Fibroblast of mammary gland (primary cell): Measurements from ENCODE around the gene ACOXL.
A peak's percentile ranks its signal among the peaks of the same experiment; 100 is the strongest.

Source experiments
- DNase-seq: peaks from one replicate; pipeline ENCODE4 v3.0.0-alpha.2; 2010; ENCODE audit warnings: low read depth
- H3K4me3 ChIP-seq: 2 replicates; pipeline ENCODE4 v1.5.1; 2011; ENCODE audit warnings: low read depth, mild to moderate bottlenecking, low read length, moderate library complexity; ENCODE audit not compliant: control insufficient read depth
- CTCF ChIP-seq: conservative IDR thresholded peaks from 2 replicates; pipeline ENCODE4 v1.5.1; 2011; ENCODE audit warnings: low read depth, low read length, inconsistent platforms; ENCODE audit not compliant: control insufficient read depth, insufficient read depth

ACOXL gene

GRCh38 chr2:110812726-110813645, 80.6 kb downstream of the ACOXL start:
- H3K4me3 ChIP-seq = no peak overlapping the region
- no peak for DNase-seq
- TF ChIP-seq CTCF = no peak

GRCh38 chr2:110813896-110814295, 81.5 kb downstream of the ACOXL start:
- no peak for TF ChIP-seq CTCF
- no peak overlapping the region for H3K4me3 ChIP-seq
- DNase-seq = no peak

- TF ChIP-seq CTCF = no peak
These were observed 83.6 kb downstream of the ACOXL start for GRCh38 chr2:110815938-110816337.

GRCh38 chr2:110816404-110817365, 84.3 kb downstream of the ACOXL start:
- no peak overlapping the region for H3K4me3 ChIP-seq
- peak; percentile 12 for DNase-seq
- TF ChIP-seq CTCF = no peak

More at GRCh38 chr2:110815938-110816337, 83.6 kb downstream of the ACOXL start:
- H3K4me3 ChIP-seq = no peak overlapping the region
- DNase-seq = no peak

- no peak for TF ChIP-seq CTCF
- DNase-seq = no peak
- H3K4me3 ChIP-seq = no peak overlapping the region
These were observed 86.6 kb downstream of the ACOXL start for GRCh38 chr2:110818767-110819481.

GRCh38 chr2:110819711-110820110, 87.3 kb downstream of the ACOXL start:
- no peak for TF ChIP-seq CTCF
- DNase-seq = no peak

More at GRCh38 chr2:110819711-110820110, 87.3 kb downstream of the ACOXL start:
- no peak overlapping the region for H3K4me3 ChIP-seq
